ENCODE data around the gene S1PR5. TPM values are rescaled to one million over a fixed set of nuclear protein-coding genes. Genes with fewer than 3 reads are reported as not detected.
"Not testable (repeated sequence)": the region's sequence is repeated elsewhere in the genome, so short reads cannot be mapped to it uniquely, and the experiment has no call there.

The S1PR5 gene
- total RNA-seq, 8 experiments from 2014 or later: 0.08 to 0.81 (median 0.16) TPM; not detected in 4

GRCh38 chr19:10539016-10539415, 21.8 kb upstream of the S1PR5 start:
- ATAC-seq (replicated peaks in 6 of 8); H3K4me3 ChIP-seq; H3K27ac ChIP-seq; H3K4me1 ChIP-seq (replicated peaks in 1 of 2); in situ Hi-C loops (cut with MboI; ENCODE audit: low pct_unique_long_range_greater_than_20kb in 2 of 9, low sequenced_read_pairs in 9 of 9, unreplicated experiment in 9 of 9): not testable (repeated sequence)
- WGBS, 10 experiments: 67 to 100% methylated on average over 1 to 2 of the region's 9 CpGs; no CpG with 5 or more reads in 8 of the 10 experiments

- H3K4me1 ChIP-seq (replicated peaks in 1 of 2): no peaks in the 10 kb centered on the region
- 17 to 100% (median 75%) methylated on average over 1 to 10 of the region's 20 CpGs; no CpG with 5 or more reads in 3 of the 10 experiments for WGBS, 10 experiments
- no peak overlapping the region for H3K4me3 ChIP-seq
- no peak overlapping the region for H3K27ac ChIP-seq
- in situ Hi-C loops (cut with MboI; ENCODE audit: low pct_unique_long_range_greater_than_20kb in 2 of 9, low sequenced_read_pairs in 9 of 9, unreplicated experiment in 9 of 9): no loop called here
- no peak for ATAC-seq (replicated peaks in 6 of 8)
Measured at GRCh38 chr19:10538204-10538983, 21.1 kb upstream of the S1PR5 start.

GRCh38 chr19:10537668-10538067, 20.4 kb upstream of the S1PR5 start:
- Histone ChIP-seq H3K27ac (no peak overlapping the region), H3K4me3 (no peak overlapping the region), H3K4me1 (replicated peaks in 1 of 2) (no peaks in the 10 kb centered on the region)
- in situ Hi-C loops (cut with MboI; ENCODE audit: low pct_unique_long_range_greater_than_20kb in 2 of 9, low sequenced_read_pairs in 9 of 9, unreplicated experiment in 9 of 9): no loop called here
- 42 to 92% (median 74%) methylated on average over 4 to 11 of the region's 11 CpGs for WGBS, 10 experiments
- ATAC-seq (replicated peaks in 6 of 8): no peak

GRCh38 chr19:10535613-10536012, 18.4 kb upstream of the S1PR5 start:
- ATAC-seq (replicated peaks in 6 of 8): no peak
- Histone ChIP-seq H3K4me3 (no peak overlapping the region), H3K27ac (no peak overlapping the region), H3K4me1 (replicated peaks in 1 of 2) (no peaks in the 10 kb centered on the region)
- 40 to 72% (median 41%) methylated on average over 1 to 6 of the region's 6 CpGs; no CpG with 5 or more reads in 5 of the 10 experiments for WGBS, 10 experiments
- in situ Hi-C loops (cut with MboI; ENCODE audit: low pct_unique_long_range_greater_than_20kb in 2 of 9, low sequenced_read_pairs in 9 of 9, unreplicated experiment in 9 of 9): no loop called here

- 17 to 93% (median 60%) methylated on average over 1 to 9 of the region's 10 CpGs; no CpG with 5 or more reads in 1 of the 10 experiments for WGBS, 10 experiments
- in situ Hi-C loops (cut with MboI; ENCODE audit: low pct_unique_long_range_greater_than_20kb in 2 of 9, low sequenced_read_pairs in 9 of 9, unreplicated experiment in 9 of 9): no loop called here
- H3K27ac ChIP-seq: no peak overlapping the region
- ATAC-seq (replicated peaks in 6 of 8): peak; percentile 58 to 96 (median 74)
- H3K4me1 ChIP-seq (replicated peaks in 1 of 2): no peaks in the 10 kb centered on the region
- H3K4me3 ChIP-seq: no peak overlapping the region
Measured at GRCh38 chr19:10533646-10534386, 16.6 kb upstream of the S1PR5 start.

- no peaks in the 10 kb centered on the region for H3K4me1 ChIP-seq (replicated peaks in 1 of 2)
- ATAC-seq (replicated peaks in 6 of 8): no peak
- 38 to 100% (median 92%) methylated on average over 1 of the region's 1 CpG; no CpG with 5 or more reads in 6 of the 10 experiments for WGBS, 10 experiments
- in situ Hi-C loops (cut with MboI; ENCODE audit: low pct_unique_long_range_greater_than_20kb in 2 of 9, low sequenced_read_pairs in 9 of 9, unreplicated experiment in 9 of 9): no loop called here
- H3K27ac ChIP-seq: no peak overlapping the region
- no peak overlapping the region for H3K4me3 ChIP-seq
Measured at GRCh38 chr19:10532457-10532856, 15.2 kb upstream of the S1PR5 start.

GRCh38 chr19:10526887-10527286, 9.6 kb upstream of the S1PR5 start:
- H3K4me1 ChIP-seq (replicated peaks in 1 of 2); ATAC-seq (replicated peaks in 6 of 8); H3K4me3 ChIP-seq; in situ Hi-C loops (cut with MboI; ENCODE audit: low pct_unique_long_range_greater_than_20kb in 2 of 9, low sequenced_read_pairs in 9 of 9, unreplicated experiment in 9 of 9); H3K27ac ChIP-seq: not testable (repeated sequence)
- 65 to 95% (median 83%) methylated on average over 3 to 8 of the region's 8 CpGs; no CpG with 5 or more reads in 2 of the 10 experiments for WGBS, 10 experiments

- no peak overlapping the region for H3K4me3 ChIP-seq
- 44 to 100% (median 92%) methylated on average over 1 to 5 of the region's 7 CpGs; no CpG with 5 or more reads in 3 of the 10 experiments for WGBS, 10 experiments
- H3K4me1 ChIP-seq (replicated peaks in 1 of 2): no peaks in the 10 kb centered on the region
- no peak for ATAC-seq (replicated peaks in 6 of 8)
- no peak overlapping the region for H3K27ac ChIP-seq
- in situ Hi-C loops (cut with MboI; ENCODE audit: low pct_unique_long_range_greater_than_20kb in 2 of 9, low sequenced_read_pairs in 9 of 9, unreplicated experiment in 9 of 9): no loop called here
Measured at GRCh38 chr19:10525636-10526035, 8.4 kb upstream of the S1PR5 start.

- 39 to 90% (median 67%) methylated on average over 1 to 3 of the region's 3 CpGs; no CpG with 5 or more reads in 3 of the 10 experiments for WGBS, 10 experiments
- in situ Hi-C loops (cut with MboI; ENCODE audit: low pct_unique_long_range_greater_than_20kb in 2 of 9, low sequenced_read_pairs in 9 of 9, unreplicated experiment in 9 of 9): no loop called here
- Histone ChIP-seq H3K4me1 (replicated peaks in 1 of 2) (peaks cover 0 to 5% of the 10 kb centered on the region in 2 donors), H3K27ac (no peak overlapping the region), H3K4me3 (no peak overlapping the region)
- no peak for ATAC-seq (replicated peaks in 6 of 8)
Measured at GRCh38 chr19:10523135-10523636, 5.9 kb upstream of the S1PR5 start.

- ATAC-seq (replicated peaks in 6 of 8): no peak
- peaks cover 0 to 14% of the 10 kb centered on the region in 2 donors for H3K4me1 ChIP-seq (replicated peaks in 1 of 2)
- no peak overlapping the region for H3K27ac ChIP-seq
- no peak overlapping the region for H3K4me3 ChIP-seq
- in situ Hi-C loops (cut with MboI; ENCODE audit: low pct_unique_long_range_greater_than_20kb in 2 of 9, low sequenced_read_pairs in 9 of 9, unreplicated experiment in 9 of 9): no loop called here
- 40 to 100% (median 71%) methylated on average over 1 to 8 of the region's 13 CpGs; no CpG with 5 or more reads in 2 of the 10 experiments for WGBS, 10 experiments
Measured at GRCh38 chr19:10521461-10522171, 4.4 kb upstream of the S1PR5 start.

- Histone ChIP-seq H3K4me1 (replicated peaks in 1 of 2) (peaks cover 0 to 14% of the 10 kb centered on the region in 2 donors), H3K27ac (no peak overlapping the region), H3K4me3 (no peak overlapping the region)
- no peak for ATAC-seq (replicated peaks in 6 of 8)
- in situ Hi-C loops (cut with MboI; ENCODE audit: low pct_unique_long_range_greater_than_20kb in 2 of 9, low sequenced_read_pairs in 9 of 9, unreplicated experiment in 9 of 9): no loop called here
- 81 to 100% (median 96%) methylated on average over 2 to 7 of the region's 15 CpGs; no CpG with 5 or more reads in 4 of the 10 experiments for WGBS, 10 experiments
Measured at GRCh38 chr19:10520652-10521318, 3.5 kb upstream of the S1PR5 start.

- in situ Hi-C loops (cut with MboI; ENCODE audit: low pct_unique_long_range_greater_than_20kb in 2 of 9, low sequenced_read_pairs in 9 of 9, unreplicated experiment in 9 of 9): no loop called here
- no peak for ATAC-seq (replicated peaks in 6 of 8)
- Histone ChIP-seq H3K27ac (no peak overlapping the region), H3K4me1 (replicated peaks in 1 of 2) (peaks cover 0 to 14% of the 10 kb centered on the region in 2 donors), H3K4me3 (no peak overlapping the region)
- WGBS, 10 experiments: 17 to 83% (median 68%) methylated on average over 1 to 7 of the region's 7 CpGs; no CpG with 5 or more reads in 2 of the 10 experiments
Measured at GRCh38 chr19:10519421-10519820, 2.2 kb upstream of the S1PR5 start.
